ENCODE measurements around the gene CUTC.

The CUTC gene

GRCh38 chr10:99709480-99710229, 22.4 kb upstream of the CUTC start:
- no peaks in the 10 kb centered on the region for H3K79me2 ChIP-seq (ENCODE audit: low read length)
- no peak for DNase-seq
- H3F3A ChIP-seq (ENCODE audit: insufficient read depth, low read length): no peaks in the 10 kb centered on the region
- no peaks in the 10 kb centered on the region for H3K27me3 ChIP-seq (replicated peaks; ENCODE audit: insufficient read depth, low read length)
- H3K9me2 ChIP-seq (replicated peaks; ENCODE audit: insufficient read depth, low read length): no peaks in the 10 kb centered on the region
- no peaks in the 10 kb centered on the region for H3K4me1 ChIP-seq (ENCODE audit: low read length)
- H2AFZ ChIP-seq (ENCODE audit: low read length): no peak overlapping the region
- no peak overlapping the region for H3K27ac ChIP-seq (ENCODE audit: low read length)
- TF ChIP-seq EZH2 (optimal IDR thresholded peaks at IDR 0.05; ENCODE audit: low read depth, low read length): no peak
- no peak for TF ChIP-seq CTCF (IDR thresholded peaks at IDR 0.05; ENCODE audit: low read length)
- no peak for TF ChIP-seq EZH2phosphoT487 (IDR thresholded peaks at IDR 0.05; ENCODE audit: low read length)
- H3K9ac ChIP-seq (ENCODE audit: low read length): no peak overlapping the region
- no peak overlapping the region for H3K4me2 ChIP-seq (ENCODE audit: low read depth, low read length)
- H3K36me3 ChIP-seq (replicated peaks; ENCODE audit: insufficient read depth, low read length): no peaks in the 10 kb centered on the region; the same call in 1 of the 2 replicates
- H3K9me3 ChIP-seq (replicated peaks; ENCODE audit: insufficient read depth, low read length): no peaks in the 10 kb centered on the region
- H4K20me1 ChIP-seq (ENCODE audit: insufficient read depth, low read length): no peaks in the 10 kb centered on the region
- H3K4me3 ChIP-seq (ENCODE audit: low read length): no peak overlapping the region

DNA sequence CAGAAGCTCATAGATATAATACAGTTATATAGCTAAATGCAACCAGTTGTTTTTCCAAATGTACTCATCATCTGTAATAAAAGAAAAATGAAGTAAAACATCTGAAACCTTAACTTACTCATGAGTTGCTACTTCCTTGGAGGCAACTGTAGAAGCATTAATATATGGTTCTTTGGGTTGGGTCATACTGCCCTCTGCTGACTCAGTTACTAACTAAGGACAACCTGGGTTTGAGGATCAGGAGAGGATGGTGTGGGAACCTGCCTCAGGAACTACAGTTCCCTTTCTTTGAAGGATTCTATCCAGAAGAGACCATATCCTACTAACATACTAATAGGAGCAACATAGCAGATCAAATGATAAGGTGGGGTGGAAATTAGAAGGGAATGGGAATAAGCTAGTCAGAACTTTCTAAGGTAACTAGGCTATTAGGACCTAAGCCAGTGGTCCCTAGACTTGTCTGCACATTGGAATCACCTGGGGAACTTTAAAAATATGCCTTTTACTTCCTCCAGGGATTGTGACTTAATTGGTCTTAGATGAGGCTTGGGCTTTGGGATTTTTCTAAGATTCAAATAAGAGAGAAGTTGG, 20.8 kb upstream of the CUTC start:
- H3K9ac ChIP-seq (ENCODE audit: low read length): no peak overlapping the region
- H3K79me2 ChIP-seq (ENCODE audit: low read length): no peaks in the 10 kb centered on the region
- no peak overlapping the region for H2AFZ ChIP-seq (ENCODE audit: low read length)
- no peaks in the 10 kb centered on the region for H4K20me1 ChIP-seq (ENCODE audit: insufficient read depth, low read length)
- no peaks in the 10 kb centered on the region for H3K27me3 ChIP-seq (replicated peaks; ENCODE audit: insufficient read depth, low read length)
- H3K4me3 ChIP-seq (ENCODE audit: low read length): no peak overlapping the region
- DNase-seq: peak; percentile 37
- no peaks in the 10 kb centered on the region for H3K4me1 ChIP-seq (ENCODE audit: low read length)
- no peak overlapping the region for H3K4me2 ChIP-seq (ENCODE audit: low read depth, low read length)
- no peak overlapping the region for H3K27ac ChIP-seq (ENCODE audit: low read length)
- no peaks in the 10 kb centered on the region for H3F3A ChIP-seq (ENCODE audit: insufficient read depth, low read length)
- no peaks in the 10 kb centered on the region for H3K9me2 ChIP-seq (replicated peaks; ENCODE audit: insufficient read depth, low read length)
- H3K36me3 ChIP-seq (replicated peaks; ENCODE audit: insufficient read depth, low read length): no peaks in the 10 kb centered on the region; the same call in 1 of the 2 replicates
- TF ChIP-seq EZH2 (optimal IDR thresholded peaks at IDR 0.05; ENCODE audit: low read depth, low read length): no peak
- no peak for TF ChIP-seq EZH2phosphoT487 (IDR thresholded peaks at IDR 0.05; ENCODE audit: low read length)
- peak; percentile 49 for TF ChIP-seq CTCF (IDR thresholded peaks at IDR 0.05; ENCODE audit: low read length)
- H3K9me3 ChIP-seq (replicated peaks; ENCODE audit: insufficient read depth, low read length): no peaks in the 10 kb centered on the region

DNA sequence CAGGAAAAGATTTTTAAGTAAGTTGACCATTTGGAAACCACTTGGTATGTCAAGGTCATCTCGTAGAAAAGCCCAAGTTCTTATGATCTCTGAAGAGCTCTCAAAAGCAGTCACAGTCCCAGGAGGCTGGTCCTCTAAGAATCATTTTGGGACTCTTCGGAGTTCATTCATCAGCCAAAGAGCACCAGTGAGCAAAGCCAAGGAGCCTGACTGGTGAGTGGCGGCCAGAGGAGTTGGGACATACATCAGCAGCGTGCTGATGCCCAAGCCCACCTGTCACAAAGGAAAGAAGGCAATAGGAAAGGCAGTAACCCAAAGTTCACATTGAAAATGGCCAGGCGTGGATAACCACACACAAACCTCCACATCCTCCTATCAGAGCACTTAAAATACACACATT, 17.6 kb upstream of the CUTC start:
- Histone ChIP-seq H3K4me1 (ENCODE audit: low read length) (no peaks in the 10 kb centered on the region), H3K4me3 (ENCODE audit: low read length) (no peak overlapping the region), H3K9me2 (replicated peaks; ENCODE audit: insufficient read depth, low read length) (no peaks in the 10 kb centered on the region), H3K9me3 (replicated peaks; ENCODE audit: insufficient read depth, low read length) (no peaks in the 10 kb centered on the region), H3F3A (ENCODE audit: insufficient read depth, low read length) (no peaks in the 10 kb centered on the region), H3K79me2 (ENCODE audit: low read length) (no peaks in the 10 kb centered on the region), H3K9ac (ENCODE audit: low read length) (no peak overlapping the region), H3K36me3 (replicated peaks; ENCODE audit: insufficient read depth, low read length) (no peaks in the 10 kb centered on the region; the same call in 1 of the 2 replicates), H2AFZ (ENCODE audit: low read length) (no peak overlapping the region), H3K27me3 (replicated peaks; ENCODE audit: insufficient read depth, low read length) (no peaks in the 10 kb centered on the region), H4K20me1 (ENCODE audit: insufficient read depth, low read length) (no peaks in the 10 kb centered on the region), H3K4me2 (ENCODE audit: low read depth, low read length) (no peak overlapping the region), H3K27ac (ENCODE audit: low read length) (no peak overlapping the region)
- no peak for TF ChIP-seq EZH2 (optimal IDR thresholded peaks at IDR 0.05; ENCODE audit: low read depth, low read length)
- no peak for TF ChIP-seq CTCF (IDR thresholded peaks at IDR 0.05; ENCODE audit: low read length)
- no peak for TF ChIP-seq EZH2phosphoT487 (IDR thresholded peaks at IDR 0.05; ENCODE audit: low read length)
- no peak for DNase-seq

All from MM.1S (cell line).